ENCODE results near the gene FLAD1.
A peak's percentile ranks its signal among the peaks of the same experiment; 100 is the strongest.

FLAD1 gene

GRCh38 chr1:154951901-154952657, 31.1 kb upstream of the FLAD1 start:
- peak in 2 of 3 donors; percentile 41 to 44 for DNase-seq (ENCODE audit: low read depth in 3 of 3)

GRCh38 chr1:154952664-154953063, 30.5 kb upstream of the FLAD1 start:
- no peak for DNase-seq (ENCODE audit: low read depth in 3 of 3)

GRCh38 chr1:154953611-154954038, 29.5 kb upstream of the FLAD1 start:
- no peak for DNase-seq (ENCODE audit: low read depth in 3 of 3)

- no peak for DNase-seq (ENCODE audit: low read depth in 3 of 3)
These were observed 28.6 kb upstream of the FLAD1 start for GRCh38 chr1:154954541-154954940.

- DNase-seq (ENCODE audit: low read depth in 3 of 3): peak; percentile 64 to 79 (median 70)
These were observed 28.0 kb upstream of the FLAD1 start for GRCh38 chr1:154955039-154955717.

GRCh38 chr1:154955718-154956543, 27.2 kb upstream of the FLAD1 start, which contains the start of gene PBXIP1:
Gene PBXIP1 (minus strand): TSS chr1:154956099. CDS start chr1:154953721, 2,378 bp downstream.
- DNase-seq (ENCODE audit: low read depth in 3 of 3): peak; percentile 53 to 66 (median 55)

- DNase-seq (ENCODE audit: low read depth in 3 of 3): no peak
These were observed 26.6 kb upstream of the FLAD1 start for GRCh38 chr1:154956544-154956941.

- no peak for DNase-seq (ENCODE audit: low read depth in 3 of 3)
These were observed 26.0 kb upstream of the FLAD1 start for GRCh38 chr1:154957091-154957657.

GRCh38 chr1:154958036-154958435, 25.1 kb upstream of the FLAD1 start:
- no peak for DNase-seq (ENCODE audit: low read depth in 3 of 3)

- DNase-seq (ENCODE audit: low read depth in 3 of 3): no peak
These were observed 24.3 kb upstream of the FLAD1 start for GRCh38 chr1:154958681-154959425.

- no peak for DNase-seq (ENCODE audit: low read depth in 3 of 3)
These were observed 23.7 kb upstream of the FLAD1 start for GRCh38 chr1:154959426-154959780.

- no peak for DNase-seq (ENCODE audit: low read depth in 3 of 3)
These were observed 22.6 kb upstream of the FLAD1 start for GRCh38 chr1:154960446-154961136.

- peak; percentile 63 to 80 (median 65) for DNase-seq (ENCODE audit: low read depth in 3 of 3)
These were observed 21.7 kb upstream of the FLAD1 start, which contains the start of gene PYGO2 for GRCh38 chr1:154961207-154962155. Gene PYGO2 (minus strand): TSS chr1:154961782. CDS start chr1:154961576, 206 bp downstream.

- no peak for DNase-seq (ENCODE audit: low read depth in 3 of 3)
These were observed 20.9 kb upstream of the FLAD1 start for GRCh38 chr1:154962156-154962749.

GRCh38 chr1:154962795-154963330, 20.3 kb upstream of the FLAD1 start:
- DNase-seq (ENCODE audit: low read depth in 3 of 3): no peak

GRCh38 chr1:154963643-154964042, 19.5 kb upstream of the FLAD1 start:
- DNase-seq (ENCODE audit: low read depth in 3 of 3): no peak

- no peak for DNase-seq (ENCODE audit: low read depth in 3 of 3)
These were observed 18.8 kb upstream of the FLAD1 start for GRCh38 chr1:154964359-154964758.

- no peak for DNase-seq (ENCODE audit: low read depth in 3 of 3)
These were observed 17.0 kb upstream of the FLAD1 start for GRCh38 chr1:154966111-154966510.
